Measurements from ENCODE around the gene MLLT6. TPM values are rescaled to one million over a fixed set of nuclear protein-coding genes. Genes with fewer than 3 reads are reported as not detected.
A peak's percentile ranks its signal among the peaks of the same experiment; 100 is the strongest.

MLLT6 gene
- total and polyA plus RNA-seq, 2 of the 13 experiments (the other 11 are each of a cell fraction or from before 2014, with no cell fraction given): 50.7 to 69.5 TPM

GRCh38 chr17:38705803-38706504, 881 bp downstream of the MLLT6 start (continued):
- TF ChIP-seq ZNF782 (CRISPR knock-in tag; IDR thresholded peaks at IDR 0.05; ENCODE audit: borderline replicate concordance): no peak; the same call in 1 of the 2 replicates
- no peak for TF ChIP-seq KLF13 (CRISPR knock-in tag; IDR thresholded peaks at IDR 0.05)
- TF ChIP-seq, protein P1, sequence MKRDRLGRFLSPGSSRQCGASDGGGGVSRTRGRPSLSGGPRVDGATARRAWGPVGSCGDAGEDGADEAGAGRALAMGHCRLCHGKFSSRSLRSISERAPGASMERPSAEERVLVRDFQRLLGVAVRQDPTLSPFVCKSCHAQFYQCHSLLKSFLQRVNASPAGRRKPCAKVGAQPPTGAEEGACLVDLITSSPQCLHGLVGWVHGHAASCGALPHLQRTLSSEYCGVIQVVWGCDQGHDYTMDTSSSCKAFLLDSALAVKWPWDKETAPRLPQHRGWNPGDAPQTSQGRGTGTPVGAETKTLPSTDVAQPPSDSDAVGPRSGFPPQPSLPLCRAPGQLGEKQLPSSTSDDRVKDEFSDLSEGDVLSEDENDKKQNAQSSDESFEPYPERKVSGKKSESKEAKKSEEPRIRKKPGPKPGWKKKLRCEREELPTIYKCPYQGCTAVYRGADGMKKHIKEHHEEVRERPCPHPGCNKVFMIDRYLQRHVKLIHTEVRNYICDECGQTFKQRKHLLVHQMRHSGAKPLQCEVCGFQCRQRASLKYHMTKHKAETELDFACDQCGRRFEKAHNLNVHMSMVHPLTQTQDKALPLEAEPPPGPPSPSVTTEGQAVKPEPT (CRISPR knock-in tag; IDR thresholded peaks at IDR 0.05; ENCODE audit: low read depth): 0 out of 2 replicates have a peak, but pooled peaks have one; percentile 31
- TF ChIP-seq KLF15 (CRISPR knock-in tag; IDR thresholded peaks at IDR 0.05; ENCODE audit: borderline replicate concordance): no peak
- peak; percentile 43; the same call in 1 of the 2 replicates for TF ChIP-seq ETV6 (CRISPR knock-in tag; conservative IDR thresholded peaks at IDR 0.05)
- TF ChIP-seq NBN (conservative IDR thresholded peaks at IDR 0.05): no peak
- no peak for TF ChIP-seq NFKB2 (CRISPR knock-in tag; IDR thresholded peaks at IDR 0.05; ENCODE audit: borderline replicate concordance)
- TF ChIP-seq CREBL2 (CRISPR knock-in tag; IDR thresholded peaks at IDR 0.05; ENCODE audit: borderline replicate concordance): no peak
- no peak for TF ChIP-seq CENPT (CRISPR knock-in tag; IDR thresholded peaks at IDR 0.05; ENCODE audit: low read depth)
- 0 out of 2 replicates have a peak, but pooled peaks have one; percentile 10 for TF ChIP-seq KAT7 (CRISPR knock-in tag; IDR thresholded peaks at IDR 0.05; ENCODE audit: borderline replicate concordance)
- no peak for TF ChIP-seq ZNF75D (CRISPR knock-in tag; IDR thresholded peaks at IDR 0.05; ENCODE audit: borderline replicate concordance)
- TF ChIP-seq ZFP90 (CRISPR knock-in tag; IDR thresholded peaks at IDR 0.05; ENCODE audit: borderline replicate concordance): no peak
- peak; percentile 43 for TF ChIP-seq ASH2L (IDR thresholded peaks at IDR 0.05; ENCODE audit: insufficient read length, low read depth, low read length)
- no peak for TF ChIP-seq ZNF3 (CRISPR knock-in tag; IDR thresholded peaks at IDR 0.05)
- no peak for TF ChIP-seq ZNF780A (CRISPR knock-in tag; IDR thresholded peaks at IDR 0.05)
- no peak; the same call in 1 of the 2 replicates for TF ChIP-seq ZNF280B (CRISPR knock-in tag; IDR thresholded peaks at IDR 0.05; ENCODE audit: borderline replicate concordance)
- TF ChIP-seq, protein P2, sequence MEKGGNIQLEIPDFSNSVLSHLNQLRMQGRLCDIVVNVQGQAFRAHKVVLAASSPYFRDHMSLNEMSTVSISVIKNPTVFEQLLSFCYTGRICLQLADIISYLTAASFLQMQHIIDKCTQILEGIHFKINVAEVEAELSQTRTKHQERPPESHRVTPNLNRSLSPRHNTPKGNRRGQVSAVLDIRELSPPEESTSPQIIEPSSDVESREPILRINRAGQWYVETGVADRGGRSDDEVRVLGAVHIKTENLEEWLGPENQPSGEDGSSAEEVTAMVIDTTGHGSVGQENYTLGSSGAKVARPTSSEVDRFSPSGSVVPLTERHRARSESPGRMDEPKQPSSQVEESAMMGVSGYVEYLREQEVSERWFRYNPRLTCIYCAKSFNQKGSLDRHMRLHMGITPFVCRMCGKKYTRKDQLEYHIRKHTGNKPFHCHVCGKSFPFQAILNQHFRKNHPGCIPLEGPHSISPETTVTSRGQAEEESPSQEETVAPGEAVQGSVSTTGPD (CRISPR knock-in tag; IDR thresholded peaks at IDR 0.05): 0 out of 2 replicates have a peak, but pooled peaks have one; percentile 55
- TF ChIP-seq FOXK2 (IDR thresholded peaks at IDR 0.05): no peak
- peak; percentile 62 for TF ChIP-seq SALL1 (CRISPR knock-in tag; IDR thresholded peaks at IDR 0.05)
- TF ChIP-seq ZNF879 (CRISPR knock-in tag; IDR thresholded peaks at IDR 0.05): 0 out of 2 replicates have a peak, but pooled peaks have one; percentile 0
- no peak for TF ChIP-seq ZBTB26 (CRISPR knock-in tag; IDR thresholded peaks at IDR 0.05; ENCODE audit: borderline replicate concordance)
- TF ChIP-seq ZBTB25 (CRISPR knock-in tag; IDR thresholded peaks at IDR 0.05): peak; percentile 56; the same call in 1 of the 2 replicates

All from HepG2 (cell line).